Neural cell (in vitro differentiated cells): ENCODE results near the gene STK32A. TPM values are rescaled to one million over a fixed set of nuclear protein-coding genes. Genes with fewer than 3 reads are reported as not detected.

Experiments
- H2AFZ ChIP-seq: fragments of 200-600, 300-800 bp; sonication (generic), shearing (Covaris generic); 2 replicates; pipeline ENCODE4 v1.6.0; 2014; ENCODE audit warnings: low read depth, mild to moderate bottlenecking, antibody characterized with exemption, low read length, moderate library complexity
- H3F3A ChIP-seq: fragments of 200-600 bp; shearing (Covaris generic); 2 replicates; pipeline ENCODE4 v1.6.1; 2016; ENCODE audit warnings: mild to moderate bottlenecking, moderate library complexity, mixed read lengths, antibody characterized with exemption, low read length; ENCODE audit not compliant: insufficient read depth, poor library complexity, severe bottlenecking
- H3K27ac ChIP-seq: fragments of 200-600, 300-800 bp; sonication (generic), shearing (Covaris generic); 2 replicates; pipeline ENCODE4 v1.5.1; 2014; ENCODE audit warnings: mild to moderate bottlenecking, low read length, moderate library complexity
- H3K27me3 ChIP-seq: fragments of 300-800, 200-600 bp; sonication (generic), shearing (Covaris generic); 2 replicates; pipeline ENCODE4 v1.6.0; 2014; ENCODE audit warnings: mild to moderate bottlenecking, low read depth, low read length, moderate library complexity; ENCODE audit not compliant: insufficient read depth
- H3K36me3 ChIP-seq: fragments of 300-800, 200-600 bp; sonication (generic), shearing (Covaris generic); 2 replicates; pipeline ENCODE4 v1.5.1; 2014; ENCODE audit warnings: mild to moderate bottlenecking, antibody characterized with exemption, low read length, moderate library complexity; ENCODE audit not compliant: insufficient read depth
- H3K4me2 ChIP-seq: fragments of 300-800, 200-600 bp; sonication (generic), shearing (Covaris generic); 2 replicates; pipeline ENCODE4 v1.6.0; 2014; ENCODE audit warnings: mild to moderate bottlenecking, low read length
- H3K4me3 ChIP-seq: fragments of 300-800, 200-600 bp; sonication (generic), shearing (Covaris generic); 2 replicates; pipeline ENCODE4 v1.5.1; 2014; ENCODE audit warnings: mild to moderate bottlenecking, low read length, moderate library complexity
- H3K79me2 ChIP-seq: fragments of 200-600 bp; shearing (Covaris generic); replicated peaks from 2 replicates; pipeline ENCODE4 v1.6.0; 2014; ENCODE audit warnings: mild to moderate bottlenecking, low read length, moderate library complexity; ENCODE audit not compliant: insufficient read depth
- H3K9ac ChIP-seq: fragments of 300-800, 200-600 bp; sonication (generic), shearing (Covaris generic); 2 replicates; pipeline ENCODE4 v1.6.1; 2016; ENCODE audit warnings: mild to moderate bottlenecking, low read length, mixed read lengths
- H3K9me2 ChIP-seq: fragments of 200-600 bp; shearing (Covaris generic); 2 replicates; pipeline ENCODE4 v1.6.1; 2016; ENCODE audit warnings: mild to moderate bottlenecking, low read length, mixed read lengths; ENCODE audit not compliant: insufficient read depth
- H3K9me3 ChIP-seq: fragments of 200-600, 300-800 bp; sonication (generic), shearing (Covaris generic); 2 replicates; pipeline ENCODE4 v1.6.1; 2016; ENCODE audit warnings: mild to moderate bottlenecking, mixed run types, low read length, moderate library complexity, mixed read lengths
- H4K20me1 ChIP-seq: fragments of 200-600 bp; shearing (Covaris generic); 2 replicates; pipeline ENCODE4 v1.6.1; 2016; ENCODE audit warnings: mild to moderate bottlenecking, mixed run types; ENCODE audit not compliant: insufficient read depth
- EP300 ChIP-seq: fragments of 450-650 bp; conservative IDR thresholded peaks from 2 replicates; pipeline ENCODE4 v1.6.1; 2014; ENCODE audit warnings: antibody characterized with exemption, mild to moderate bottlenecking, moderate library complexity; ENCODE audit not compliant: poor library complexity, severe bottlenecking
- EZH2 ChIP-seq: fragments of 200-600, 300-800 bp; shearing (Covaris generic), sonication (generic); IDR thresholded peaks from 2 replicates; pipeline ENCODE4 v1.6.1; 2014; ENCODE audit warnings: antibody characterized with exemption, low read length, borderline replicate concordance, mild to moderate bottlenecking; ENCODE audit not compliant: insufficient read depth, poor library complexity, severe bottlenecking
- MXI1 ChIP-seq: fragments of 450-650 bp; conservative IDR thresholded peaks from 2 replicates; pipeline ENCODE4 v1.6.1; 2014; ENCODE audit warnings: antibody characterized with exemption, mild to moderate bottlenecking; ENCODE audit not compliant: poor library complexity, severe bottlenecking
- POLR2AphosphoS5 ChIP-seq: IDR thresholded peaks from 2 replicates; pipeline ENCODE4 v1.6.1; 2012
- RAD21 ChIP-seq: fragments of 450-650 bp; conservative IDR thresholded peaks from 2 replicates; pipeline ENCODE4 v1.6.1; 2014; ENCODE audit warnings: antibody characterized with exemption, mild to moderate bottlenecking, moderate library complexity
- SMC3 ChIP-seq: fragments of 450-650 bp; conservative IDR thresholded peaks from 2 replicates; pipeline ENCODE4 v1.6.1; 2014; ENCODE audit warnings: antibody characterized with exemption, mild to moderate bottlenecking, moderate library complexity; ENCODE audit not compliant: poor library complexity
- TAF1 ChIP-seq: IDR thresholded peaks from 2 replicates; pipeline ENCODE4 v1.6.1; 2012; ENCODE audit warnings: low read depth
- polyA plus RNA-seq: library from polyadenylated mRNA; depleted of rRNA; stranded (reverse); fragments of >200 nt; gene quantifications from 2 replicates; pipeline ENCODE4 v1.2.3, GENCODE V29; 2014
- TF ChIP-seq, protein P1 (sequence below): fragments of 450-650 bp; IDR thresholded peaks from 2 replicates; pipeline ENCODE4 v1.5.1; 2014; ENCODE audit warnings: antibody characterized with exemption, mild to moderate bottlenecking, moderate library complexity; ENCODE audit not compliant: poor library complexity, severe bottlenecking
- TF ChIP-seq, protein P2 (sequence below): IDR thresholded peaks from 2 replicates; pipeline ENCODE4 v1.6.1; 2012; ENCODE audit warnings: borderline replicate concordance

STK32A gene
- polyA plus RNA-seq, 1 donor from 2014 or later, result 23.1 TPM

DNA sequence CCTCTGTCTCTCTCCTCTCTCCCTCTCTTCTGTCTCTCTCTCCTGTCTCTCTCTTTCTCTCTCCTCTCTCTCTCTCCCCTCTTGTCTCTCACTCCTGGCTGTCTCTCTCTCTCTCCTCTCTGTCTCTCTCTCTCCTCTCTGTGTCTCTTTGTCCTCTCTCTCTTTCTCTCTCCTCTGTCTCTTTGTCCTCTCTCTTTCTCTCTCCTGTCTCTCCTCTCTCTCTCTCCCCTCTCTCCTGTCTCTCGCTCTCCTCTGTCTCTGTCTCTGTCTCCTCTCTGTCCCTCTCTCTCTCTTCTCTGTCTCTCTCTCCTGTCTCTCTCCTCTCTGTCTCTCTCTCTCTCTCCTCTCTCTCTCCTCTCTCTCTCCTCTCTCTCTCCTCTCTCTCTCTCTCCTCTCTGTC lies 25.0 kb downstream of the STK32A start:
- Histone ChIP-seq H3K9me2 (no peaks in the 10 kb centered on the region), H2AFZ (no peak overlapping the region), H3K27me3 (no peaks in the 10 kb centered on the region), H3K36me3 (no peaks in the 10 kb centered on the region), H3K27ac (no peak overlapping the region), H4K20me1 (no peaks in the 10 kb centered on the region), H3F3A (no peaks in the 10 kb centered on the region), H3K9ac (no peak overlapping the region), H3K4me3 (no peak overlapping the region), H3K79me2 (no peaks in the 10 kb centered on the region), H3K4me2 (no peak overlapping the region), H3K9me3 (no peaks in the 10 kb centered on the region)
- TF ChIP-seq MXI1 (no peak), SMC3 (no peak), EP300 (no peak), EZH2 (no peak), RAD21 (no peak), POLR2AphosphoS5 (no peak)
- TF ChIP-seq, protein P1, sequence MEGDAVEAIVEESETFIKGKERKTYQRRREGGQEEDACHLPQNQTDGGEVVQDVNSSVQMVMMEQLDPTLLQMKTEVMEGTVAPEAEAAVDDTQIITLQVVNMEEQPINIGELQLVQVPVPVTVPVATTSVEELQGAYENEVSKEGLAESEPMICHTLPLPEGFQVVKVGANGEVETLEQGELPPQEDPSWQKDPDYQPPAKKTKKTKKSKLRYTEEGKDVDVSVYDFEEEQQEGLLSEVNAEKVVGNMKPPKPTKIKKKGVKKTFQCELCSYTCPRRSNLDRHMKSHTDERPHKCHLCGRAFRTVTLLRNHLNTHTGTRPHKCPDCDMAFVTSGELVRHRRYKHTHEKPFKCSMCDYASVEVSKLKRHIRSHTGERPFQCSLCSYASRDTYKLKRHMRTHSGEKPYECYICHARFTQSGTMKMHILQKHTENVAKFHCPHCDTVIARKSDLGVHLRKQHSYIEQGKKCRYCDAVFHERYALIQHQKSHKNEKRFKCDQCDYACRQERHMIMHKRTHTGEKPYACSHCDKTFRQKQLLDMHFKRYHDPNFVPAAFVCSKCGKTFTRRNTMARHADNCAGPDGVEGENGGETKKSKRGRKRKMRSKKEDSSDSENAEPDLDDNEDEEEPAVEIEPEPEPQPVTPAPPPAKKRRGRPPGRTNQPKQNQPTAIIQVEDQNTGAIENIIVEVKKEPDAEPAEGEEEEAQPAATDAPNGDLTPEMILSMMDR, result no peak
- TF ChIP-seq, protein P2, sequence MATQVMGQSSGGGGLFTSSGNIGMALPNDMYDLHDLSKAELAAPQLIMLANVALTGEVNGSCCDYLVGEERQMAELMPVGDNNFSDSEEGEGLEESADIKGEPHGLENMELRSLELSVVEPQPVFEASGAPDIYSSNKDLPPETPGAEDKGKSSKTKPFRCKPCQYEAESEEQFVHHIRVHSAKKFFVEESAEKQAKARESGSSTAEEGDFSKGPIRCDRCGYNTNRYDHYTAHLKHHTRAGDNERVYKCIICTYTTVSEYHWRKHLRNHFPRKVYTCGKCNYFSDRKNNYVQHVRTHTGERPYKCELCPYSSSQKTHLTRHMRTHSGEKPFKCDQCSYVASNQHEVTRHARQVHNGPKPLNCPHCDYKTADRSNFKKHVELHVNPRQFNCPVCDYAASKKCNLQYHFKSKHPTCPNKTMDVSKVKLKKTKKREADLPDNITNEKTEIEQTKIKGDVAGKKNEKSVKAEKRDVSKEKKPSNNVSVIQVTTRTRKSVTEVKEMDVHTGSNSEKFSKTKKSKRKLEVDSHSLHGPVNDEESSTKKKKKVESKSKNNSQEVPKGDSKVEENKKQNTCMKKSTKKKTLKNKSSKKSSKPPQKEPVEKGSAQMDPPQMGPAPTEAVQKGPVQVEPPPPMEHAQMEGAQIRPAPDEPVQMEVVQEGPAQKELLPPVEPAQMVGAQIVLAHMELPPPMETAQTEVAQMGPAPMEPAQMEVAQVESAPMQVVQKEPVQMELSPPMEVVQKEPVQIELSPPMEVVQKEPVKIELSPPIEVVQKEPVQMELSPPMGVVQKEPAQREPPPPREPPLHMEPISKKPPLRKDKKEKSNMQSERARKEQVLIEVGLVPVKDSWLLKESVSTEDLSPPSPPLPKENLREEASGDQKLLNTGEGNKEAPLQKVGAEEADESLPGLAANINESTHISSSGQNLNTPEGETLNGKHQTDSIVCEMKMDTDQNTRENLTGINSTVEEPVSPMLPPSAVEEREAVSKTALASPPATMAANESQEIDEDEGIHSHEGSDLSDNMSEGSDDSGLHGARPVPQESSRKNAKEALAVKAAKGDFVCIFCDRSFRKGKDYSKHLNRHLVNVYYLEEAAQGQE, result no peak

DNA sequence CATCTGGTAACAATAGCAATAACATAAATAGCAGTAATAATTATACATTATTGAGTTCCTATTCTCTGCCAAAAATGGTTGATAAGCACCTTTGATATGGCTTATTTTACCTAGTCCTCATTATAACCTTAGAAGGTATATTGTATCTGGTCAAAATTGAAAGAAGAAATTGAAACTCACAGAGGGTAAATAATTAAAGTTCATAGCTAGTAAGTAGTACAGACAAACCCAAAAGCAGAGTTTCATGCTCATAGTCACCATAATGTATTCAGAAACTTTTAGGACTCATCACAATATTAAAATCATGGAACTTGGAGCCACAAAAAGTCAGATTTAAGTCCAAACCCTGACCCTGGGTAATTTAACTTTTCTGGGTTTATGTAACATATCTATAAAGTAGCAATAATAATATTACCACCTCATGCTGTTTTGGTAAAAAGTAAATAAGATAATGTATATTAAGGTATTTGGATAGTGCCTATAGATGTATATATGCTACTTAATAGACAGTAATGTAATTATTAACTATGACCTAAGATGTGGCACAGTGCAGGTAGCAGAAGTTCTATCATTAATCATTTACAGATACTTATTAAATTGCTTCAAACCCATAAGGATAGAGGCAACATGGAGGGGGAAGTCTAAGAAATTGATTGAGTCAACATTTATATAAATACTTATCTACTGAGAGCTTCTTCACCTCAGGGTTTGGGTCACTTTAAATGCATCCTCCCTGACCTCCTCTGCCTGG lies 32.4 kb downstream of the STK32A start:
- Histone ChIP-seq H3K4me2 (no peak overlapping the region), H3K9ac (no peak overlapping the region), H4K20me1 (no peaks in the 10 kb centered on the region), H3F3A (no peaks in the 10 kb centered on the region), H3K4me3 (no peak overlapping the region), H3K27me3 (no peaks in the 10 kb centered on the region), H3K9me3 (no peaks in the 10 kb centered on the region), H3K9me2 (no peaks in the 10 kb centered on the region), H2AFZ (no peak overlapping the region), H3K27ac (no peak overlapping the region), H3K79me2 (no peaks in the 10 kb centered on the region), H3K36me3 (no peaks in the 10 kb centered on the region)
- TF ChIP-seq, protein P2, result no peak
- TF ChIP-seq SMC3 (no peak), POLR2AphosphoS5 (no peak), EZH2 (no peak), MXI1 (no peak), EP300 (no peak), RAD21 (no peak), TAF1 (no peak)
- TF ChIP-seq, protein P1, result no peak
